GM23248 (cell line): Measurements from ENCODE around the gene OR2Y1.

Experiments
- EZH2 ChIP-seq: fragments of 200-600 bp; sonication (generic); IDR thresholded peaks from 2 replicates; pipeline ENCODE4 v1.6.1; 2018; ENCODE audit warnings: antibody characterized with exemption, mild to moderate bottlenecking; ENCODE audit not compliant: insufficient read depth, poor library complexity, severe bottlenecking
- EZH2phosphoT487 ChIP-seq: fragments of 200-600 bp; sonication (generic); IDR thresholded peaks from 2 replicates; pipeline ENCODE4 v1.6.1; 2018; ENCODE audit warnings: antibody characterized with exemption, moderate library complexity, mild to moderate bottlenecking, low read depth; ENCODE audit not compliant: insufficient read depth

GRCh38 chr5:180719781-180720180 is 20.1 kb downstream of the OR2Y1 start:
- TF ChIP-seq EZH2 (no peak), EZH2phosphoT487 (no peak)
